ENCODE data around the gene TSC2. TPM values are rescaled to one million over a fixed set of nuclear protein-coding genes. Genes with fewer than 3 reads are reported as not detected.

The TSC2 gene
- total RNA-seq, 4 donors from 2014 or later: 101 to 148 (median 109) TPM

DNA sequence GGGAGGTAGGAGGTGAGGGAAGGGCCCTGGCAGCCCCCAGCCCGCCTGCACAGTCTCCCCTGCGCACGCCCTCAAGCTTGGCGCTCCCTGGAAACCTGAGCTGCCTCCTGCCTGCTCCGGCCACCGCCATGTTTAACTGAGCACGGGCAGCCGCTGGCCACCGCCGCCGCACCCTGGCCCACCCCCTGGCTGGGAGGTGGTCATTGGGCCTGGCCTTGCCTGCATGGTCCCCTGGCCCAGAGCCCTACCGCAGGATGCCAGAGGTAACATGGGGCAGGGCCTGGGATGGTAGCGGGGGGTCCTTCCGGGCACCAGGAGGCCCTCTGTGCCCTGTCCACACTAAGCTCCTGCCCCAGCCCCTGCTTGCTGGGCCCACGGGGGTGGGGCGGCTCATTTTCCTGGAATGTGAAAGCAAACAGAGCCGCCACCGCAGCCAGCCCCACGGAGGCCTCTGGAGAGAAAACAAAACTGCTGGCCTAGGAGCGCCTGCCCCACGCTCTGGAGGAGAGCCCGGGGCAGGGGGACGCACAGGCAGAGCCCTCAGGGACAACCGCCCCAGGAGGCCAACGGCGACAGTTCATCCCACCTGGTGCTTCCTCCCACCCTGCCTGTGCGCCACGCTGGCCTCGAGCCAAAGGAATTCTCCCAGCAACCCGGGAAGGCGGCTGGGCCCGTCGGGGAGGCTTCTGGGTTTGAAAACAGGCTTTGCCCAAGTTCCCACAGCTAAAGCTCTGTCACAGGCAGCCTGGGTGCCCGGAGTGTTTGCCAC lies 12.2 kb upstream of the TSC2 start:
- peak overlapping the region; percentile 78 to 81 (median 78) for H3K27ac ChIP-seq
- no peak for TF ChIP-seq POLR2A (IDR thresholded peaks at IDR 0.05)
- TF ChIP-seq, protein P1, sequence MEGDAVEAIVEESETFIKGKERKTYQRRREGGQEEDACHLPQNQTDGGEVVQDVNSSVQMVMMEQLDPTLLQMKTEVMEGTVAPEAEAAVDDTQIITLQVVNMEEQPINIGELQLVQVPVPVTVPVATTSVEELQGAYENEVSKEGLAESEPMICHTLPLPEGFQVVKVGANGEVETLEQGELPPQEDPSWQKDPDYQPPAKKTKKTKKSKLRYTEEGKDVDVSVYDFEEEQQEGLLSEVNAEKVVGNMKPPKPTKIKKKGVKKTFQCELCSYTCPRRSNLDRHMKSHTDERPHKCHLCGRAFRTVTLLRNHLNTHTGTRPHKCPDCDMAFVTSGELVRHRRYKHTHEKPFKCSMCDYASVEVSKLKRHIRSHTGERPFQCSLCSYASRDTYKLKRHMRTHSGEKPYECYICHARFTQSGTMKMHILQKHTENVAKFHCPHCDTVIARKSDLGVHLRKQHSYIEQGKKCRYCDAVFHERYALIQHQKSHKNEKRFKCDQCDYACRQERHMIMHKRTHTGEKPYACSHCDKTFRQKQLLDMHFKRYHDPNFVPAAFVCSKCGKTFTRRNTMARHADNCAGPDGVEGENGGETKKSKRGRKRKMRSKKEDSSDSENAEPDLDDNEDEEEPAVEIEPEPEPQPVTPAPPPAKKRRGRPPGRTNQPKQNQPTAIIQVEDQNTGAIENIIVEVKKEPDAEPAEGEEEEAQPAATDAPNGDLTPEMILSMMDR (IDR thresholded peaks at IDR 0.05): no peak
- H3K4me1 ChIP-seq: peaks cover 18 to 64% of the 10 kb centered on the region in 2 donors
- 33 to 50% methylated on average over 3 to 25 of the region's 34 CpGs for WGBS, 2 donors
- intact Hi-C loops (cut with DNase I): no loop called here
- H3K4me3 ChIP-seq (replicated peaks in 1 of 3): peak overlapping the region in 1 of 3 donors; percentile 8
- H3K9me3 ChIP-seq: no peaks in the 10 kb centered on the region
- H3K27me3 ChIP-seq: no peaks in the 10 kb centered on the region
- H3K36me3 ChIP-seq: peaks cover 0 to 8% of the 10 kb centered on the region in 2 donors
- peak; percentile 54 to 67 for DNase-seq

DNA sequence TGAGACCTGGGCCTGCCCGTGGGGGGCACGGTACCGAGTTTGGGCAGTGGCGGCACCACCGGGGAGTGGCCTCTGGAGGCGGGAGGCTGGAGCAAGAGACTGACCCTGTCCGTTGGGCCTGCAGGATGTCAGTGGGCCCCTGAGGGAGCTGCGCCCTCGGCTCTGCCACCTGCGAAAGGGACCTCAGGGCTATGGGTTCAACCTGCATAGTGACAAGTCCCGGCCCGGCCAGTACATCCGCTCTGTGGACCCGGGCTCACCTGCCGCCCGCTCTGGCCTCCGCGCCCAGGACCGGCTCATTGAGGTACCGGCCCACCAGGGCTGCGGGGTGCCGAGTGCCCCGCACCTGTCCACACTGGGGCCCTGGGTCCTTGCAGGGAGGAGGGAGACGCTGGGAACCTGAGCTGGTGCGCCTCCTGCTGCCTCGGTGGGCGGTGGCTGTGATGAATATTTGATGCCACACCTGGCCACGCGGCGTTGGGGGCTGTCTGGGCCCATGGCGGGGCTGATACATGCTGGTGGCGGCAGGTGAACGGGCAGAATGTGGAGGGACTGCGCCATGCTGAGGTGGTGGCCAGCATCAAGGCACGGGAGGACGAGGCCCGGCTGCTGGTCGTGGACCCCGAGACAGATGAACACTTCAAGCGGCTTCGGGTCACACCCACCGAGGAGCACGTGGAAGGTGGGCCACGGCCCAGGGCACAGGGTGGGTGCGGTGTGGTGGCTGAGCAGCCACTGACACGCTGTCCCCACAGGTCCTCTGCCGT lies 11.4 kb upstream of the TSC2 start:
- TF ChIP-seq, protein P1 (IDR thresholded peaks at IDR 0.05): no peak
- TF ChIP-seq POLR2A (IDR thresholded peaks at IDR 0.05): no peak
- H3K4me3 ChIP-seq (replicated peaks in 1 of 3): peak overlapping the region in 1 of 3 donors; percentile 8
- H3K27me3 ChIP-seq: no peaks in the 10 kb centered on the region
- intact Hi-C loops (cut with DNase I): no loop called here
- DNase-seq: no peak
- H3K36me3 ChIP-seq: peaks cover 0 to 8% of the 10 kb centered on the region in 2 donors
- no peaks in the 10 kb centered on the region for H3K9me3 ChIP-seq
- 83 to 94% methylated on average over 26 to 32 of the region's 47 CpGs for WGBS, 2 donors
- H3K27ac ChIP-seq: peak overlapping the region; percentile 78 to 81 (median 78)
- H3K4me1 ChIP-seq: peaks cover 26 to 72% of the 10 kb centered on the region in 2 donors

DNA sequence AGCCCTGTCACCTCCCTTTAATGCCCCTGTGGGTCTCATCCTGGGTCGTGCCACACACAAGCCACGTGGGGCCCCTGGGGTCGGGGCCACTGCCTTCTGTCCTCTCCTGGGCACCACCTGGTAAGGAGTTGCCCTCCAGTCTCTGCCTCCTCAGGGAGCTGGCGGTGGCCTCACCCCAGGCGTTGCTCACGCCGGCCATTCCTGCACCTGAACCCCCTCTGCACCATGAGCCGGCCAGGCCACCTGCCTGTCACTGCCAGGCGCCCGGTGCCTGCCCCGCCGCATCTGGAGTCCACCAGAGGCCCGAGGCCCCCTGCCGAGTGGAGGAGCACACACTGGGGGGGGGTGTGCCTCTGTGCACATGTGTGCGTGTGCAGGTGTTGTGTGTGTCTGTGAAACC lies 10.7 kb upstream of the TSC2 start:
- TF ChIP-seq POLR2A (IDR thresholded peaks at IDR 0.05): no peak
- TF ChIP-seq, protein P1 (IDR thresholded peaks at IDR 0.05): no peak
- no peaks in the 10 kb centered on the region for H3K27me3 ChIP-seq
- H3K36me3 ChIP-seq: peaks cover 0 to 8% of the 10 kb centered on the region in 2 donors
- peaks cover 33 to 78% of the 10 kb centered on the region in 2 donors for H3K4me1 ChIP-seq
- no peak overlapping the region for H3K4me3 ChIP-seq (replicated peaks in 1 of 3)
- intact Hi-C loops (cut with DNase I): no loop called here
- DNase-seq: no peak
- no peaks in the 10 kb centered on the region for H3K9me3 ChIP-seq
- peak overlapping the region in 1 of 3 donors; percentile 78 for H3K27ac ChIP-seq
- 85 to 96% methylated on average over 4 to 8 of the region's 15 CpGs for WGBS, 2 donors

DNA sequence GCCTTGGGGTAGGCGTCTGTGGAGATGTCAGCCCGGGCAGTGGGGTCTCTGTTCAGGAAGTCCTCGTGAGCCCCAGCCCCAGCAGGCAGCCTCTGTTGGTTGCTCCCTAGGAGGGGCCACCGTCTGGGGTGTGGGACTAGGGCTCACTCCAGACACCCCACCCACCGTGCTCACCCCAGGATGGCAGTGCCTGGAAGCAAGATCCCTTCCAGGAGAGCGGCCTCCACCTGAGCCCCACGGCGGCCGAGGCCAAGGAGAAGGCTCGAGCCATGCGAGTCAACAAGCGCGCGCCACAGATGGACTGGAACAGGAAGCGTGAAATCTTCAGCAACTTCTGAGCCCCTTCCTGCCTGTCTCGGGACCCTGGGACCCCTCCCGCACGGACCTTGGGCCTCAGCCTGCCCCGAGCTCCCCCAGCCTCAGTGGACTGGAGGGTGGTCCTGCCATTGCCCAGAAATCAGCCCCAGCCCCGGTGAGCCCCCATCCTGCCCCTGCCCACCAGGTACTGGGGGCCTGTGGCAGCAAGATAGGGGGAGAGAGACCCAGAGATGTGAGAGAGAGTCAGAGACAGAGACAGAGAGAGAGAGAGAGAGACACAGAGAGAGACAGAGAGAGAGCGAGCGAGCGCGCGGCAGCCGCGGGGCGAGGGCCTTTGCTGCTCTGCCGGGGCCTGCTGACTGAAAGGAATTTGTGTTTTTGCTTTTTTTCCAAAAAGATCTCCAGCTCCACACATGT lies 10.0 kb upstream of the TSC2 start:
- Histone ChIP-seq H3K27me3 (no peaks in the 10 kb centered on the region), H3K27ac (peak overlapping the region in 2 of 3 donors; percentile 49 to 82), H3K4me3 (replicated peaks in 1 of 3) (no peak overlapping the region), H3K4me1 (peaks cover 38 to 80% of the 10 kb centered on the region in 2 donors), H3K9me3 (no peaks in the 10 kb centered on the region), H3K36me3 (peaks cover 0 to 8% of the 10 kb centered on the region in 2 donors)
- DNase-seq: no peak
- intact Hi-C loops (cut with DNase I): no loop called here
- WGBS, 2 donors: 86 to 87% methylated on average over 15 to 27 of the region's 29 CpGs
- TF ChIP-seq, protein P1 (IDR thresholded peaks at IDR 0.05): no peak
- no peak for TF ChIP-seq POLR2A (IDR thresholded peaks at IDR 0.05)
